HAP-1 (cell line): ENCODE data around the gene BRD7.

ENCODE experiments used
- DNase-seq, 2 experiments: peaks; one replicate each; pipeline ENCODE4 v3.0.0-alpha.2; 2016 to 2020; ENCODE audit warnings: low spot score in 2 of 2
- H3K27me3 ChIP-seq: fragments of 250-450 bp; sonication (Bioruptor Pico); 2 replicates; pipeline ENCODE4 v1.5.1; 2020; ENCODE audit warnings: low read depth, mild to moderate bottlenecking, moderate library complexity
- H3K36me3 ChIP-seq: fragments of 250-450 bp; sonication (Bioruptor Pico); replicated peaks from 2 replicates; pipeline ENCODE4 v1.5.1; 2020; ENCODE audit warnings: mild to moderate bottlenecking
- H3K4me1 ChIP-seq: fragments of 250-450 bp; sonication (Bioruptor Pico); 2 replicates; pipeline ENCODE4 v1.5.1; 2020; ENCODE audit warnings: mild to moderate bottlenecking
- H3K4me3 ChIP-seq: fragments of 250-450 bp; sonication (Bioruptor Pico); 2 replicates; pipeline ENCODE4 v1.5.1; 2020; ENCODE audit warnings: mild to moderate bottlenecking, moderate library complexity
- H3K9me3 ChIP-seq: fragments of 250-450 bp; sonication (Bioruptor Pico); 2 replicates; pipeline ENCODE4 v1.5.1; 2020; ENCODE audit warnings: mild to moderate bottlenecking, moderate library complexity
- in situ Hi-C: fragments of 300-500 bp; cut with MboI; formaldehyde crosslinking; loops from 3 replicates; pipeline ENCODE4 v1.14.3; 2020; ENCODE audit warnings: low sequenced_read_pairs, inconsistent platforms, mixed read lengths

BRD7 gene

GRCh38 chr16:50274326-50275097 is 94.3 kb downstream of the BRD7 start:
- Histone ChIP-seq H3K36me3 (no peaks in the 10 kb centered on the region), H3K4me1 (peaks cover 17% of the 10 kb centered on the region), H3K4me3 (no peak overlapping the region), H3K9me3 (no peaks in the 10 kb centered on the region), H3K27me3 (no peaks in the 10 kb centered on the region)
- in situ Hi-C loops: no loop called here
- DNase-seq: no peak

- H3K4me3 ChIP-seq: no peak overlapping the region
- H3K36me3 ChIP-seq: no peaks in the 10 kb centered on the region
- no peaks in the 10 kb centered on the region for H3K27me3 ChIP-seq
- in situ Hi-C loops: no loop called here
- no peak for DNase-seq
- peaks cover 12% of the 10 kb centered on the region for H3K4me1 ChIP-seq
- H3K9me3 ChIP-seq: no peaks in the 10 kb centered on the region
Measured at GRCh38 chr16:50273888-50274325, 94.9 kb downstream of the BRD7 start.

GRCh38 chr16:50273382-50273690 is 95.5 kb downstream of the BRD7 start:
- DNase-seq: no peak
- H3K4me3 ChIP-seq: no peak overlapping the region
- no peaks in the 10 kb centered on the region for H3K27me3 ChIP-seq
- H3K4me1 ChIP-seq: peaks cover 6% of the 10 kb centered on the region
- in situ Hi-C loops: no loop called here
- H3K36me3 ChIP-seq: no peaks in the 10 kb centered on the region
- H3K9me3 ChIP-seq: no peaks in the 10 kb centered on the region

DNA sequence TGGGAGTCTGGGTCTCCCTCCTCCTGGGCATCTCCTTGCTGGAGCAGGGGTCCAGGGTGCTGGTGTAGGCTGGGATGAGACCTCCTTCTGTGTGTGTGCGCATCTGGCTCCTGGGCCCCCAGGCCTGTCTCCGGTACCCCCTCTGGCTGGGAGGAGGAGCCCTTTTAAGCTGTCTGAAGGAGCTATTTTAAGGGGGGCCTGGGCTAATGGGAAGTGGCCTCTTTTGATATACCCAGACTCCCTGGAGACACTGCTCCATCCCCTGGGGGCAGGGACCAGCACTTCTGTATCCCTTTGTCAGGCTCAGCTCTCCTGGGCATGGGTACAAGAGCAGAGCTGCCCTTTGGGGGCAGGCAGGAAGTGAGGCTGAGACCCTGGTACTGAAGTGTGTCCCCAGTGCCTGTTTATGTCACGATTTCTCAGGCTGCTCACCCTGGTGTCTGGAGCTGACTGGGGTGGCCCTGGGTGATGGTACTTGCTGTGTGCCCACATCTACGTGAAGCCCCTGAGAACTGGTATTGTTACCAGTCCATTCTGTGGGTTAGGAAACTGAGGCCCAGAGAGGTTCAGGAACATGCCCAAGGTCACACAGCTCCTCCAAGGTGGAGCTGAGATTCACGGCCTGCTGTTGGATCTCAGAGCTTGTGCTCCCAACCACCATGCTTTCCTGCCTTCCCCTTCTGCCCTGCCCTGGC is 96.0 kb downstream of the BRD7 start:
- no peak overlapping the region for H3K4me3 ChIP-seq
- H3K36me3 ChIP-seq: no peaks in the 10 kb centered on the region
- H3K4me1 ChIP-seq: peaks cover 2% of the 10 kb centered on the region
- no peaks in the 10 kb centered on the region for H3K27me3 ChIP-seq
- DNase-seq: no peak
- no peaks in the 10 kb centered on the region for H3K9me3 ChIP-seq
- in situ Hi-C loops: no loop called here

- Histone ChIP-seq H3K9me3 (no peaks in the 10 kb centered on the region), H3K27me3 (no peaks in the 10 kb centered on the region), H3K36me3 (no peaks in the 10 kb centered on the region), H3K4me1 (no peaks in the 10 kb centered on the region), H3K4me3 (no peak overlapping the region)
- no peak for DNase-seq
- in situ Hi-C loops: no loop called here
Measured at GRCh38 chr16:50272111-50272571, 96.6 kb downstream of the BRD7 start.

DNA sequence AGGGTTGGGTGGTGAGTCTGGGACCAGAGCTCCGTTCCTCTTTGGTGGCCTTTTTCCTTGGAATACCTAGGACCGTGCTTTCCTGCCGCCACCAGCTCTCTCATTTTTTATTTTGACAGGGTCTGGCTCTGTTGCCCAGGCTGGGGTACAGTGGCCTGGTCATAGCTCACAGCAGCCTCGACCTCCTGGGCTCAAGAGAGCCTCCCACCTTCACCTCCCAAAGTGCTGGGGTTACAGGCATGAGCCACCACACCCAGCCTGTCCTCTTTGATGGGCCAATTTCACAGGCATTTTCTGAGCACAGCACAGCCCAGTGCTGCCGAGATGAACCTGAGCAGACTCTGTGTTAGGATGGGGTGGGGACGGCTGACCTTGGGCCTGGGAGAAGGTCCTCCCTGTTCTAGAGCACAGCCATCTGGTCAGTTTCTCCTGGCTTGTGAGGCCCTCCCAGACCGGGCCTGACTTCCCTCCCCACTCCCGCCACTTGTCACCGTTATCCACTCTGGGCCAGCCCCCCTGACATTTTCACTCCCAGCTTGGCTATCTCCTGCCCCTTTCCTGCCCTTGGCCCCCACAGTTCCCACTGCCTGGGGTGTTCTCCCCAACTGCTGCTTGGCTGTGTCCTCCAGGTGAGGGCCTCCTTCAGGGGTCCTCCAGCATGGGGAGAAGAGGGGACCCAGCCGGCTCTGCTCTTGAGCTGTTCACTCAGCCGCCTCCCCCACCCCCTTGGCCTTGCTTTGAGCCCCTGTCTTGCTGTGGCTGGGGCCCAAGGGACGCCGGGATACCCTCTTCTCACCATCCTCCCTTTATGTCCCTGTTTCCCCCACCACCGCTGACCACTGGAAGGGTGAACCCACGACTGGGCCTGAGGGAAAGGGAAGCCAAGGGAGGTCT is 97.4 kb downstream of the BRD7 start:
- Histone ChIP-seq H3K4me1 (no peaks in the 10 kb centered on the region), H3K4me3 (no peak overlapping the region), H3K27me3 (no peaks in the 10 kb centered on the region), H3K36me3 (no peaks in the 10 kb centered on the region), H3K9me3 (no peaks in the 10 kb centered on the region)
- no peak for DNase-seq
- in situ Hi-C loops: no loop called here

GRCh38 chr16:50270510-50271147 is 98.2 kb downstream of the BRD7 start:
- Histone ChIP-seq H3K4me3 (no peak overlapping the region), H3K27me3 (no peaks in the 10 kb centered on the region), H3K4me1 (no peaks in the 10 kb centered on the region), H3K36me3 (no peaks in the 10 kb centered on the region), H3K9me3 (no peaks in the 10 kb centered on the region)
- DNase-seq: no peak
- in situ Hi-C loops: no loop called here

DNA sequence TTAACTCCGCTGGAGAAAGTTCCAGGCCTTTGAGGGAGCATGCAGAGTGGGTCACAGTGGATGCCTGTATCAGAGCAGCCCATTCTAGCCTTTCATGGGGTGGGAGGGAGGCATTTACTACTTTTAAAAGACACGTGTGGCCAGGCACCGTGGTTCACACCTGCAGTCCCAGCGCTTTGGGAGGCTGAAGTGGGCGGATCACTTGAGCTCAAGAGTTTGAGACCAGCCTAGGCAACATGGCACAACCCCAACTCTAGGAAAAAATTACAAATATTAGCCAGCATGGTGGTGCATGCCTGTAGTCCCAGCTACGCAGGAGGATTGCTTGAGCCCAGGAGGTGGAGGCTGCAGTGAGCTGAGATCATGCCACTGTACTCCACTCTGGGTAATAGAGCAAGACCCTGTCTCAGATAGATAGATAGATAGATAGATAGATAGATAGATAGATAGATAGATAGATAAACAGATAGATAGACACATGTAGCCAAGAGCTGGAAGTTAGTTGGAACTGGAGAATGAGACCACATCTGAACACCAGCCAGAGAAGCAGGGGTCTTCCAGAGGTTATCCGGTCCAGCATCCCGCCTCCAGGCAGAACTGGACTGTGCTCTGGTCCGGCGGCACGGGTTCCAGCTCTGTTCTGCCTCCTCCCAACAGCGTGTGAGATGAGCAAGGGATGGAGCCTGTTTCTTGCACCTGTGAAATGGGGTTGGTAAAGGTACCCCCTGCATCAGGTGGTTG is 98.8 kb downstream of the BRD7 start:
- no peaks in the 10 kb centered on the region for H3K36me3 ChIP-seq
- no peak overlapping the region for H3K4me3 ChIP-seq
- DNase-seq: no peak
- in situ Hi-C loops: no loop called here
- H3K27me3 ChIP-seq: no peaks in the 10 kb centered on the region
- no peaks in the 10 kb centered on the region for H3K9me3 ChIP-seq
- no peaks in the 10 kb centered on the region for H3K4me1 ChIP-seq

DNA sequence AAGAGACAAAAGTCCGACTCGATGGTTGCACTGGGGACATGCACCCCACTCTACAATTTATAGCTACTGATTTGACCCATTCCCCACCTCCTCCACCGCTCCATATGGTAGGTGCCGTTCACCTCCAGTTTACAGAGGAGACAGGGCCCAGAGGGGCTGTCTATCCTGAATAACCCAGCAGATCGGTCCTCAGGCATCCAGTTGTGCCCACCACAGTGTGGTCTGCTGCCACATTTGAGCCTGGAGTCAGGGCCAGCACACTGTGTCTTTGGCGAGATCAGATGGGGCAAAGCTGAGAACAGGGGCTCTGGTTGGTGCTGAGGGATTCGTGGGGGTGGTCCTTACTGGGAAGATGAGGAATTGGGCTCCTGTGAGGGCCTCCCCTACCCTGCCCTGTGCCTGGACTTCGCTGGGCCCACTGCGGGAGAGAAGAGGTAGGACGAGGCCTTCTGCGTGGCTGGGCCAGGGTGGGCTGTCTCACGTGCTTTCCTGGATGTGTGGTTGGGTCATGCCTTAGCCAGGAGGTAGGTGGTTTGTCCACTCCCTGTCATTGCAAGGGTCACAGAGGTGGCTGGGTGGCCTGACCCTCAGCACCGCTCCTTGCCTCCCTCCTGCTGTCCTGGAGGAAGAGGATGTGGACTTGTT is 99.6 kb downstream of the BRD7 start:
- H3K27me3 ChIP-seq: no peaks in the 10 kb centered on the region
- no peaks in the 10 kb centered on the region for H3K9me3 ChIP-seq
- no peak overlapping the region for H3K4me3 ChIP-seq
- no peak for DNase-seq
- H3K4me1 ChIP-seq: no peaks in the 10 kb centered on the region; the same call in 1 of the 2 replicates
- in situ Hi-C loops: no loop called here
- 0 out of 2 replicates have a peak, but pooled peaks cover 4% of the 10 kb centered on the region for H3K36me3 ChIP-seq

DNA sequence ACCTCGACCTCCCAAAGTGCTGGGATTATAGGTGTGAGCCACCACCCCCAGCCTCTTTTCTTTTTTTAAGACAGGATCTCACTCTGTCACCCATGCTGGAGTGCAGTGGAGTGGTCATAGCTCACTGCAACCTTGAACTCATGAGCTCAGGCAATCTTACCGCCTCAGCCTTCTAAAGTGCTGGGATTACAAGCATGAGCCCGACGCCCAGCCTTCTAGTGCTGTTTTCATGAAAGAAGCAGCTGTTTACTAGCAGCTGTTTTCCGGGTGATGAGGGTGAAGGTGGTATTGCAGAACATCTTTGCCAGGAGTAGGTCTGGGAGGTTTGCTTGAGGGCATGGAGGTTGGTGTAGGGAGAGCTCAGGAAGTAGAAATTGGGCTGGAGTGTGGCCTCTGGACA is 100.4 kb downstream of the BRD7 start:
- in situ Hi-C loops: no loop called here
- Histone ChIP-seq H3K36me3 (0 out of 2 replicates have a peak, but pooled peaks cover 5% of the 10 kb centered on the region), H3K27me3 (no peaks in the 10 kb centered on the region), H3K4me1 (no peaks in the 10 kb centered on the region; the same call in 1 of the 2 replicates), H3K4me3 (no peak overlapping the region), H3K9me3 (no peaks in the 10 kb centered on the region)
- DNase-seq: no peak

- Histone ChIP-seq H3K4me3 (no peak overlapping the region), H3K27me3 (no peaks in the 10 kb centered on the region), H3K4me1 (no peaks in the 10 kb centered on the region; the same call in 1 of the 2 replicates), H3K36me3 (0 out of 2 replicates have a peak, but pooled peaks cover 5% of the 10 kb centered on the region), H3K9me3 (no peaks in the 10 kb centered on the region)
- DNase-seq: no peak
- in situ Hi-C loops: no loop called here
Measured at GRCh38 chr16:50267651-50268050, 101.1 kb downstream of the BRD7 start.

GRCh38 chr16:50267151-50267631 is 101.6 kb downstream of the BRD7 start:
- Histone ChIP-seq H3K4me3 (no peak overlapping the region), H3K36me3 (0 out of 2 replicates have a peak, but pooled peaks cover 5% of the 10 kb centered on the region), H3K27me3 (no peaks in the 10 kb centered on the region), H3K9me3 (no peaks in the 10 kb centered on the region), H3K4me1 (no peaks in the 10 kb centered on the region; the same call in 1 of the 2 replicates)
- in situ Hi-C loops: no loop called here
- no peak for DNase-seq
